HG03060 (cell line): Measurements from ENCODE around the gene AGAP3.

Experiments used
- ATAC-seq: cut with Tn5 transposase; IDR thresholded peaks from one replicate; pipeline ENCODE4 v1.9.1; 2021; ENCODE audit warnings: low read depth, moderate number of reproducible peaks; ENCODE audit not compliant: unreplicated experiment

AGAP3 gene

DNA sequence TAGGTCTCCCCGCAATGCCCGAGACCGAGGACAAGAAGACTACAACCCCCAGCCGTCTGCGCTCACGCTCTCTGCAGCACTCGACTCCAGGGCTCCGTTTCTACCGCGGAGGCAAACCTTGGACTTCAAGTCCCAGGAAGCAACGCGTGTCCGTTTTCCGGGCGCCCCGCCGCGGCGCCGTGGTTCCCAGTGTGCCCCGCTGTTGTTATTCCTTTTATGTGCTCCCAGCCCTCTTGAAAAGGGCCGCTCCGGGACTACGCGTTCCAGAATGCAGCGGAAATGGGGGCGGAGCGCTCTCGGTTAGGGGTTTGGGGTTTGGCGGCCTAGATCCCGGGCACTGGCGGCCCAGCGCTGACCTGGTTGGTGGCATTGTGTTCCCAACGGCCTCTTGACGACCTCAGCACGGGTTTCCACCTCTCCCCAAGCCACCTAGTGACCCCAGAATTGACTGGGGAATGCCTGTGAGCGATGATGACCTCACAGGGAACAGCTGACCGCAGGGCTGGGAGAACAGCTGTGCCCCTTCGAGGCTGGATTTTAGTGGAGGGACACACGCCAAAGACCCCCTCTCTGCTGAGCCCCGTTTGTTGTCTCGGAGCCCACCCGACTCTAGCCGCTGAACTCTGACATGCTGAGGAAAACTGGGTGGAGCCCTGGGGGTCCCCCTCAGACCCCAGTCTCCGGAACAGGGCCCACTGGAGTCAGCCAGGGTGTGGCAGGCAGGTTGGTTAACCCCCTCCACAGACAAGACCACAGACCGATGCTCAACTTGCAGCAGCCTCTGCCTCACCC is 28.1 kb upstream of the AGAP3 start:
- ATAC-seq = peak; percentile 77

DNA sequence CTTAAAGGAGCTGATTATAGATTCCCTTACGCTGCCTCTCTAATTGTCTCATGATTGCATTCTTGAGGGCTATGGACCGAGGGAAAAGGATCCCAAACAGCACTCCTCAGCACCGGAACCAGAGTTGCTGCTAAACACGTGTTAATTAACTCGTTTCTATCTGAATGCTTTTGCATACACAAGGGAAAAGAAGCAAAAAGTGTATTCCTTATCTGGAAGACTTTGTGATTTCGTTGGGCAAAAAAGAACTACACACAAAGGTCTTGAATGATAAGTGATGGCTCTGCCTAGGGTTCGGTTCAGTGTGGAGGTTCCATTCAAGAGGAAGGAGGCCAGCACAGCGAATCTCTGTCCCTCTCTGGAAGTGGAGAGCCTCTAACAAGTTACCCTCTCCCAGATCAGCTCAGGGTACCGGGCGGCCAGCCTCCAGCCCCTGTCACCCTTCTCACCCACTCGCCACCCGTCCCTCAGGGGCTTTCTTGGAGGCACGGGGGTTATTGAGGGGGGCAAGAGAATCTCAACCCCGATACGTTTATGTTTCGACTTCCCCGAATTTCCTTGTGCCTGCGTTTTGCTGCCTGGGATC is 27.4 kb upstream of the AGAP3 start:
- no peak for ATAC-seq

DNA sequence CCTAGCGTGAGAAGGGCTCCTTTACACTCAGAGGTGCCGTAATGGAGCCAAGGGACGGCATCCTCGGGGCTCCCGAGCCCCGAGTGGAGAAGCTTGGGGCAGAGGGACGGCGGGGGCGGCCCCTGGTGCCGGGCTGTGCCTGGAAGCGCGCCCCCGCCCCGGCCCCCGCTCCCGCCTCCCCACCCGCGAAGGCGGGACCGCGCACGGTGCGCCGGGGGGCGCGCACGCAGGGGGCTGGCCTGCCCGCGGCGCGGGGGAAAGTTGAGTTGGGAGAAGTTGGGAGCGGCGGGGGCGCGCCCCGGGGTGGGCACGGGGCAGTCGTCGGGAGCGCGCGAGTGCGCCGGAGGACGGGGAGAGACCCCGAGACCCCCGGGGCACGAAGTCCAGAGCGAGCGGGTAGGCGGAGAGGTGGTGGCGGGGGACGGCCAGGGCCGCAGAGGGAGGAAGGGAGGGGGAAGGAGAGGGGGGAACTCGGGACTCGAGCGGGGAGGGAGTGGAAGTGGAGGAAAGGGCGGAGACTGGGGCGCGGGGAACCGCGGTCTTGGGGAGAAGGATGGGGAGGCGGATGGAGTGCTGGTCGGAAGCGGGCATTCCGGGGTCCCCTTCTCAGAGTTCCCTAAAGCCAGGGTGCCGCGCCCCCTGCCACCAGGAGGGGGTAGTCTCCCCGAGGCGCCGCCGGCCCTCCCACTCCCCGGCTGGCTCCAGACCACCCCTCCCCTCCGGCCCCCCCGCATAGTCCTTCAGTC is 26.7 kb upstream of the AGAP3 start, which contains the start of gene SLC4A2:
TSS of gene SLC4A2 (plus strand) at position 223 of the 746 bp plus-strand sequence. CDS start 2,399 bp downstream, outside the sequence.
- ATAC-seq = no peak

DNA sequence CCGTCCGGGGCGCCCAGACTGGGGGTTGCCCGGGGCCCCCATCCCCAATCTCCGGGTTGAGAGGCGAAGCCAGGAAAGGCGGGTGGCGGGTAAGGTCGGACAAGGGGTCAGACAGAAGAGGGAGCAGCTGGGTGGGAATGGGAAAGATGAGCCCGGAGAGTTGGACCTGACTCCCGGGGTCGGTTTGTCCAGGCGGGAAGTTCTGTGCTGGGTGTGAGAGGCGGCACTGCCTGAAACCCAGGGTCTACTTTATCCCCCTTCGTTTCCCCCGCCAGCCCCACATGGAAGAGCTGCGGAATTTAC is 26.2 kb upstream of the AGAP3 start:
- no peak for ATAC-seq

DNA sequence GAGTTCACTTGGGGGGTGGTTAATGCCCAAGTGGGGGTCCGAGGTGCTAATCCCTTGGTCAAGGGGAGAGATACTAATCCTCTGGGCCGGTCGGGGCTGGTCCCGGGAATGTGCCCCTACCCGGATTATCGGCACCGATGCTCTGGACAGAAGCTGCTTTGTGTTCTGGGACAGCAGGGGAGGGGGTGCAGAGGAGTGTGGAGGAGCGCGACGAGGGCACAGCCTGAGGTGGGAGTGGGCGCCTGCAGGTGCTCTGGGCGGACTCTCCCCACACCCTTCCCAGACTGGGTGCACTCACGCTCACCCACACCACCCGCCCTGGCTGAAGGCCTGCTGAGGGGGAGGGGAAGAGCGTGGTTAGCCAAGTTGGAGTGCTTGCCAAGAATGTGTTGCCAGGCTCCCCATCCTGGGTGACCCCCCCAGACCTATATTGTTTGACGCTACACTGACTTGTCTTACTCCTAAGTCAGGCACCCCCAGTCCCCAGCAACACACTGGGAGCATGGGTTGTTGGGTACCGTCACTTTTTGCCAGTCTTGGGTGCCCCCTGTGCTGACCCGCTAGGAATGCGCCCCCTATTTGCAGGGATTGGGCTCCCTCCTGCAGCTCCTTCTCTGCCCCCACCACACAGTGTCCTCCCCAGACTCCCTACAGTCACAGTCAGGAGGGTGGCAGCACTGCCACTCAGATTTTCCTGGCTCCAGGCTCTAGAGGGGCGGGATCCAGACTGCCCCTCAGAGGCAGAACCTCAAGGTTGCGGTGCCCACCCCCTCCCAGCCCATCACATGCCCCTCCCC is 25.7 kb upstream of the AGAP3 start:
- ATAC-seq = no peak

DNA sequence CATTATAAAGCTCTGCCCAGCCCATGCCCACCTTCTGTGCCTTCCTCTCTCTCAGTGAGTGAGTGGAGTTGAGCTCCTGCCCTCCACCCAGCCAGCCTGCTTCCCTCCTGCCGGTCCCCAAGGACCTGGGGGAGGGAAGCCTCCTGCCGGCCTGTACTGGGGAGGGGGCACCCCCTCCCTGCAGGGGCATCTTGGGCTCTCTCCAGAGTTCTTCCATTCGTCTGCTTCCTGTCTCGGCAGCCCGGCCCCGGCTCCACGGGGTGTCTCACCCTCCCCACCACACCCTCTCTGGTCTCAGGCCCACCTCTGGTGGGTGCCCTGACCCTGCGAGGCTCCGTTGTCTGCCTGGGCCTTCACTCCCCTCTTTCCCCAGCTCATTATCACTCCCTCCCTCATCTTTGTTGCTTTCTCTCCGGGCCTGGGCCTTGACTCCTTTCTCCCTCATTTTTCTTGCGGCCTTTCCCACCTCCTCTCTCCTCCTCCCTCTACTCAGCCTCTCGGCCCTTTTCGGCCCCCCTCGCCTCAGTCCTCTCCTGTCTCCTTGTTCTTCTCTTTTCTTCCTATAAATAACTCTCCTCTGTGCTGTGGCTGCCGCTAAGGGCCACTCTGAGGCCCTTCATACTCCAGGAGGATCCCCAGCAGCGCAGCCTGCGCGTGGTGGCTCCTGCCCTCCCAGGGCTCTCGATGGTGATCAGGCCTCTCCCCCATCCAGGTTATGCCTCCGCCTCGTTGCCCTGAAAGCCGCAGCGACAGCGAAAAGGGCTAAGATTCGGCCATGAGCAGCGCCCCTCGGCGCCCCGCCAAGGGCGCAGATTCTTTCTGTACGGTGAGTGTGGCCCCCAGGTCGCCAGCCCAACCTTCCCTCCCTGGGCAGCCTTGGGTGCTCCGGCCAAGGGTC is 24.8 kb upstream of the AGAP3 start:
- ATAC-seq = no peak

DNA sequence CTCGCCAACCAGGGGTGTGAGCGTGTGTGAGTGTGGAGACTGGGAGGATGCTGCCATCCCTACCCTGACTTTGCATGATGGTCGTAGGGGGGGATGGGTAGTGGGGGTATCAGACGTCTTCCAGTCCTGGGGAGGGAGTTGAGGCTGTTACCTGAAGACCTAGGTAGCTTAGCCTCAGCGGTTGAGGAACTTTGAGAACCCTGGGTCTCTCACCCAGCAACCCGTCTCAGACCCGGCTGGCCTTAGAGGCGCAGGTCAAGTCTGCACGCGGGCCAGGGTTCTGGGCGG is 24.2 kb upstream of the AGAP3 start:
- ATAC-seq = no peak

DNA sequence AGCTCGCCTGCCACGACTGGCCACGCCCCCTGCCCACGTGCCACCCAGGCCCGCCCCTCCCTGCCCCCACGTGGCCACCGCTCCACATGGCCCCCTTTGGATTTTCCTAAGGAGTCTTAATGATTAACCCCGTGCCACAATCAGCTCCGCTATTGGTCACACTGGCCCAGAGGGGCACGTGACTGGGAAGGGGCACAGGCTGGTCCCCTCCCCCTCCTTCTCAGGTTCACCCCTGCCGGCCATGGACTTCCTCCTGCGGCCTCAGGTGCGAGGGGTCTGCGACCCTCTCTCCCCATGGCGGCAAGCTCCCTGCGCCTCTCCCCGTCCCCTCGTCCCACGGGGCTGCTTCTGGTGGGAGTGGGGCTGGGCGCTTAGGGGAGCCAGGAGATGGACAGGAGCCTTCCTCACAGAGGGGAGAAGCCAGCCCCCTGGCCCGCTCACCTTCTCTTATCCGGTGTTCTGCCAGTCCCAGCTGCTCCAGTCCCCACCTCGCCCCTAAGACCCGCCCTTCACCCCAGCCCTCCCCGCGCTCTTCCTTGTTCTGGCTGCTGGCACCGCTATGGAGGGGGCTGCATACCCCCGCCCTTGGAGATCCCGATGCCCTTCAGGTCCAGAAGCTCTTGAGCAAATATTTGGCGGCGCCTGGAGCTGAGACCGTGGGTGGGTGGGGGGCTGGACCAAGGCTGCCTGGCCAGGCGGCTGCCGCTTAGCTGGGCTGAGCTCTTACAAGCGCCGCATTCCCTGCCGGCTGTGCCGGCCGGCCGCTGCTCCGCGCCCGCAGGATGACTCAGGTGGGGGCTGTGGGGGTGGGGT is 23.7 kb upstream of the AGAP3 start:
- no peak for ATAC-seq

DNA sequence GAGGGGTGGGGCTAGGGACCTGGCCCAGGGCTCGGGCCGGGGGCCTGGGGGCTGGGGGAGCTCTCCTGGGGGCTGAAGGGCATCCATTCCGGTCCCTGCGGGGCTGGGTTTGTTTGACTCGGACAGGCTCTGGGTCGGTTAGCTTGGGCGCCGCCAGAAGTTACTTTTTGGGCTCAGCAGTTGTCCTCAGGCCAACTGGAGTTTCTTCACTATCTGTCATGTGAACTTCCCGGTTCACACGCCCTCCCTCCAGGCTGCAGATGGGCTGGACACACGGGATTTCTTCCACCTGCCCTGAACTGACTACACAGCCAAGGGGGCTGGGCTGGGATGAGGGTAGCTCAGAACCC is 23.1 kb upstream of the AGAP3 start:
- no peak for ATAC-seq

DNA sequence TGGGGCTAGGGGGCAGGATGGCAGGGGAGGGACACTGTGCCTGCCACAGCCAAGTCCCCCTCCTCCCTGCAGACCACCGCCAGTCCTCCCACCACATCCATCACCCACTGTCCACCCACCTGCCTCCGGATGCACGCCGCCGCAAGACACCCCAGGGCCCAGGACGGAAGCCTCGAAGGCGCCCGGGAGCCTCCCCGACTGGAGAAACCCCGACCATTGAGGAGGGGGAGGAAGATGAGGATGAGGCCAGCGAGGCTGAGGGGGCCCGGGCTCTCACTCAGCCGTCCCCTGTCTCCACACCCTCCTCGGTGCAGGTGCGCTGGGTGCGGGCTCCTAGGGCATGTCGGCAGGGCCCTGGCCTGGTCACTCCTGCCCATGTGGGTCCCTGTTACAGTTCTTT is 21.8 kb upstream of the AGAP3 start:
- ATAC-seq = no peak

DNA sequence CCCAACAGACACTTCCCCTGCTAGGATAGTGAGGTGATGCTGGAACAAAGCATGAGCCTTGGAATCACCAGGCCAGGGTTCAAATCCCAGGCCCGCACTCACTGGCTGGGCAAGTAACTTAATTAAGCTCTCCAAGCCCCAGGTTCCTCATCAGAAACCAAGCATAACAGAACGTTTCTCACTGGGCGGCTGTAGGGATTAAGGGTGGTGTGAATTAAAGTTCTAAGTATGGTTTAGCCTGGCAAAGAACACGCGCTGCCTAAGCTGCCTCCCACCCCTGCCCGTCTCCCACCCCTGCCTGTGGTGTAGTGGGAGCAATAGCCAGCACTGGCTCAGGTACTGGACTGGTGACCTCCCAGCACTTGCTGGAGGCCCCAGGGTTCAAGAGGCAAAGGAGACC is 21.3 kb upstream of the AGAP3 start:
- no peak for ATAC-seq

DNA sequence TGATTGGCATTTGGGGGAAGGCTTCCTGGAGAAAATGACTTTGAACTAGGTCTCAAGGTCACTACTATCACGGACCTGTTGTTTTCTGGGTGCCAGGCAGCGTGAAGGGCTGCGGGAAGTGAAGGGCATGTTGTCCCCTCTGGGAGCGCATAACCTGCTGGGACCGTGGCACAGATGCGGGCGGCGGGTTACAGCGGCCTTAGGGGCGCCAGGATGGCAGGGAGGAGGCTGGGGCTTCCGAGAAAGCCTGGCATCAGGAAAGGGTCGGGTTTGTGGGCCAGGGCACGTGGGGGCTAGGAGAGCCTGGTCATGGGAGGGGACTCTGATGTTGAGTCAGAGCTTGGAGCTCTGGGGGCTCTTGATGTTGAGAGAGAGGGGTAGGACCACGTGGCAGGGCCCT is 20.8 kb upstream of the AGAP3 start:
- no peak for ATAC-seq

DNA sequence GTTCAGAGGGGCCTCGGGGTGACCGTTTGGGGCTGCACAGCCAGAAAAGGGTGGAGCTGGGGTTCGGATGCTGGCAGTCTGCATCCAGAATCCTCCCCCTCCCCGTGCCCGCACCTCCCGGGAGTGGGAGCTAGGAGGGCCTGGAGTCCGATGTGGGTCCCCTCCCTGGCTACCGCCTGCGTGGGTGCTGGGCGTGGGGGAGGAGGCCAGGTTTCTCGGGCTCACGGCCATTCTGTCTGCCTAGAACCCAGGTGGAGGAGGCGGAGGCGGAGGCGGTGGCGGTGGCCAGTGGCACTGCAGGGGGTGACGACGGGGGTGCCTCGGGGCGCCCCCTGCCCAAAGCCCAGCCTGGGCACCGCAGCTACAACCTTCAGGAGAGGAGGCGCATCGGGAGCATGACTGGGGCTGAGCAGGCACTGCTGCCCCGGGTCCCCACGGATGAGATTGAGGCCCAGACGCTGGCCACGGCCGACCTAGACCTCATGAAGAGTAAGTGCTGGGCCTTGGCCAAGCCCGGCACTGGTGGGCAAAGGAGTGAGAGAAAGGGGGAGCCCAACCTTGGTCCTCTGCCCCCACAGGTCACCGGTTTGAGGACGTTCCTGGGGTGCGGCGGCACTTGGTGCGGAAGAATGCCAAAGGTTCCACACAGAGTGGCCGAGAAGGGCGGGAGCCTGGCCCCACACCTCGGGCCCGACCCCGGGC is 19.9 kb upstream of the AGAP3 start:
- no peak for ATAC-seq

DNA sequence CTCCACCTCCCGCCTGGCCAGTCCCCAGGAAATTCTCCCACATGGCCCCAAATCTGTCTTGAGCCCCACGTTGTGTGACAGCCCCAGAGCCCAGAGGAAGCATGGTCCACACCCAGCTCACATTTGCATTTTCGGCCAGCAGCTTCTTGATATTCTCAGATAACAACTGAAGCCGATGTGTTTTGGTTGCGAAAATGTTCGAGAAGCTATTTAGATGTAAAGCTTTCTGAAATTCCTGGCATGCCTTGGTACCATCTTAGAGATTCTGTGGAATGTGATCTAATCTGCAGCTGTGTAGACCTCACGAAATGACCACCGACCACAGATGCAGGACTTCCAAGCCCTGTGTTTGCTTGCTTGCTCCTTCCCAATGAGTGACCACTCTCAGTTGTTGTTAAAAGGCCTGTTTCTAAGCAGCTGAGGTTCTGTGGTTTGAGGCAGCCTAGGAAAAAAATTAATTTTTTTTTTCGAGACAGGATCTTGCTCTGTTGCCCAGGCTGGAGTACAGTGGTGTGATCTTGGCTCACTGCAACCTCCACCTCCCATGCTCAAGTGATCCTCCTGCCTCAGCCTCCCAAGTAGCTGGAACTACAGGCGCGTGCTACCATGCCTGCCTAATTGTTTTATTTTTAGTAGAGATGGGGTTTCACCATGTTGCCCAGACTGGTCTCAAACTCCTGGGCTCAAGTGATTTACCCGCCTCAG is 18.1 kb upstream of the AGAP3 start:
- no peak for ATAC-seq

DNA sequence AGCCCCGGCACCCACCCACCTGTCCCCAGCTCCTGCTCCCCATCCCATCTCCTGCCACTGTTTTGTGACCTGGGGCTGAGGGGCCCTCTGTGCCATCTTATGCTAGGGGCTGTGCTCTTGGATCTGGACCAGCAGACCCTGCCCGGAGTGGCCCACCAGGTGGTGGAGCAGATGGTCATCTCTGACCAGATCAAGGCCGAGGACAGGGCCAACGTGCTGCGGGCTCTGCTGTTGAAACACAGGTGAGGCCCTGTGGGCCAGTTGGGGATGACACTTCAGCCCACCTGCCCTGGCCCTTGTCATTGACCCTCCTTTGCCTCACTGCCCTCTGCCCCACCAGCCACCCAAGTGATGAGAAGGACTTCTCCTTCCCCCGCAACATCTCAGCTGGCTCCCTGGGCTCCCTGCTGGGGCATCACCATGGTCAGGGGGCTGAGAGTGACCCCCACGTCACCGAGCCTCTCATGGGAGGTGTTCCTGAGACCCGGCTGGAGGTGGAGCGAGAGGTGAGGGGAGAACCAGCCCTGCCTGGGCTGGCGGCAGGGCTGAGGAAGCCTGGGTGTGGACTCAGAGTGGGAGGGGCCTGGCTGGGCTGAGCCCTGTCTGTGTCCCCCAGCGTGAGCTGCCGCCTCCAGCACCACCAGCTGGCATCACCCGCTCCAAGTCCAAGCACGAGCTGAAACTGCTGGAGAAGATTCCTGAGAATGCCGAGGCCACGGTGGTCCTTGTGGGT is 16.3 kb upstream of the AGAP3 start:
- no peak for ATAC-seq

DNA sequence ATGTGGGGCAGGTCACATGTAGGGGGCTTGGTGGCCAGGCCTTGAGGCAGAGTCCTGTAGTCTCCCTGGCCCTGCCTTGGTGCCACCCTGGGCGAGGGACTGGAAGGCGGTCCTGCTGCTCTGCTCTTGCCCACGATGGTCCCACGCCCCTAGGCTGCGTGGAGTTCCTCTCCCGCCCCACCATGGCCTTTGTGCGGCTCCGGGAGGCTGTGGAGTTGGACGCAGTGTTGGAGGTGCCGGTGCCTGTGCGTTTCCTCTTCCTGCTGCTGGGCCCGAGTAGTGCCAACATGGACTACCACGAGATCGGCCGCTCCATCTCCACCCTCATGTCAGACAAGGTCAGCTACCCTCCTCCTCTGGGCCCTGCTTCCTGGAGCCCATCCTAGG is 15.7 kb upstream of the AGAP3 start:
- ATAC-seq = no peak

DNA sequence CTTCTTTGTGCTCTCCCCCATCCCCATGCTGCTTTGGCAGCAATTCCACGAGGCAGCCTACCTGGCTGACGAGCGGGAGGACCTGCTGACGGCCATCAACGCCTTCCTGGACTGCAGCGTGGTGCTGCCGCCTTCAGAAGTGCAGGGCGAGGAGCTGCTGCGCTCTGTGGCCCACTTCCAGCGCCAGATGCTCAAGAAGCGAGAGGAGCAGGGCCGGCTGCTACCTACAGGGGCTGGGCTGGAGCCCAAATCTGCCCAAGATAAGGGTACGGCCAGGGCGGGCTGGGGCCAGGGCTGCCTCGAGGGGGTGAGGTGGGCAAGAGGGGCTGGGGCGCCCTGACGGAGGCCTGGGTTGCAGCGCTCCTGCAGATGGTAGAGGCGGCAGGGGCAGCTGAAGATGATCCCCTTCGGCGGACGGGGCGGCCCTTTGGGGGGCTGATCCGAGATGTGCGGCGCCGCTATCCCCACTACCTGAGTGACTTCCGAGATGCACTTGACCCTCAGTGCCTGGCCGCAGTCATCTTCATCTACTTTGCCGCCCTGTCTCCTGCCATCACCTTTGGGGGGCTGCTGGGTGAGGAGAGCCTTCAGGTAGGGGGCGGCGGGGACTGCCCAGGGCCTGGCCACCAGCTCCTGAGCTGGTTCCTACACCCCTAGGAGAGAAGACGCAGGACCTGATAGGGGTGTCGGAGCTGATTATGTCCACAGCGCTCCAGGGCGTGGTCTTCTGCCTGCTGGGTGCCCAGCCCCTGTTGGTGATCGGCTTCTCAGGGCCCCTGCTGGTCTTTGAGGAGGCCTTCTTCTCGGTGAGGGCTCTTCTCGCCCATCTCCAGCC is 15.0 kb upstream of the AGAP3 start:
- ATAC-seq = no peak
